ENCODE data around the gene KRT79. TPM values are rescaled to one million over a fixed set of nuclear protein-coding genes. Genes with fewer than 3 reads are reported as not detected.
A peak's percentile ranks its signal among the peaks of the same experiment; 100 is the strongest.

Gene KRT79
- total RNA-seq, 1 donor from 2014 or later = 0.10 TPM

- Mint-ChIP-seq H3K4me1 (ENCODE audit: low read depth) (peaks cover 60% of the 10 kb centered on the region), H3K4me3 (ENCODE audit: unreplicated experiment) (peak overlapping the region; percentile 9), H3K9me3 (ENCODE audit: low read depth) (no peaks in the 10 kb centered on the region), H3K27me3 (ENCODE audit: low read depth) (no peaks in the 10 kb centered on the region), H3K27ac (ENCODE audit: unreplicated experiment) (peak overlapping the region; percentile 98), H3K36me3 (ENCODE audit: low read depth) (no peaks in the 10 kb centered on the region)
- DNase-seq (ENCODE audit: low spot score) = no peak
- TF ChIP-seq CTCF (IDR thresholded peaks at IDR 0.05) = no peak
These were observed 37.4 kb upstream of the KRT79 start for GRCh38 chr12:52871291-52872039.

- no peak for DNase-seq (ENCODE audit: low spot score)
- TF ChIP-seq CTCF (IDR thresholded peaks at IDR 0.05) = peak; percentile 86
- no peaks in the 10 kb centered on the region for H3K9me3 Mint-ChIP-seq (ENCODE audit: low read depth)
- peaks cover 53% of the 10 kb centered on the region for H3K4me1 Mint-ChIP-seq (ENCODE audit: low read depth)
- no peak overlapping the region for H3K4me3 Mint-ChIP-seq (ENCODE audit: unreplicated experiment)
- no peaks in the 10 kb centered on the region for H3K36me3 Mint-ChIP-seq (ENCODE audit: low read depth)
- no peaks in the 10 kb centered on the region for H3K27me3 Mint-ChIP-seq (ENCODE audit: low read depth)
- H3K27ac Mint-ChIP-seq (ENCODE audit: unreplicated experiment) = peak overlapping the region; percentile 98
These were observed 36.5 kb upstream of the KRT79 start for GRCh38 chr12:52870361-52871290.

- no peaks in the 10 kb centered on the region for H3K27me3 Mint-ChIP-seq (ENCODE audit: low read depth)
- no peak for TF ChIP-seq CTCF (IDR thresholded peaks at IDR 0.05)
- H3K9me3 Mint-ChIP-seq (ENCODE audit: low read depth) = no peaks in the 10 kb centered on the region
- H3K4me3 Mint-ChIP-seq (ENCODE audit: unreplicated experiment) = no peak overlapping the region
- H3K27ac Mint-ChIP-seq (ENCODE audit: unreplicated experiment) = no peak overlapping the region
- DNase-seq (ENCODE audit: low spot score) = no peak
- no peaks in the 10 kb centered on the region for H3K36me3 Mint-ChIP-seq (ENCODE audit: low read depth)
- peaks cover 34% of the 10 kb centered on the region for H3K4me1 Mint-ChIP-seq (ENCODE audit: low read depth)
These were observed 33.5 kb upstream of the KRT79 start for GRCh38 chr12:52867642-52868041.

GRCh38 chr12:52867152-52867551, 33.0 kb upstream of the KRT79 start:
- Mint-ChIP-seq H3K4me3 (ENCODE audit: unreplicated experiment) (no peak overlapping the region), H3K27ac (ENCODE audit: unreplicated experiment) (no peak overlapping the region), H3K4me1 (ENCODE audit: low read depth) (peaks cover 29% of the 10 kb centered on the region), H3K27me3 (ENCODE audit: low read depth) (no peaks in the 10 kb centered on the region), H3K36me3 (ENCODE audit: low read depth) (no peaks in the 10 kb centered on the region), H3K9me3 (ENCODE audit: low read depth) (no peaks in the 10 kb centered on the region)
- no peak for DNase-seq (ENCODE audit: low spot score)
- no peak for TF ChIP-seq CTCF (IDR thresholded peaks at IDR 0.05)

Measured in chondrocyte (in vitro differentiated cells).